ENCODE measurements around the gene CRLF1.

DNA sequence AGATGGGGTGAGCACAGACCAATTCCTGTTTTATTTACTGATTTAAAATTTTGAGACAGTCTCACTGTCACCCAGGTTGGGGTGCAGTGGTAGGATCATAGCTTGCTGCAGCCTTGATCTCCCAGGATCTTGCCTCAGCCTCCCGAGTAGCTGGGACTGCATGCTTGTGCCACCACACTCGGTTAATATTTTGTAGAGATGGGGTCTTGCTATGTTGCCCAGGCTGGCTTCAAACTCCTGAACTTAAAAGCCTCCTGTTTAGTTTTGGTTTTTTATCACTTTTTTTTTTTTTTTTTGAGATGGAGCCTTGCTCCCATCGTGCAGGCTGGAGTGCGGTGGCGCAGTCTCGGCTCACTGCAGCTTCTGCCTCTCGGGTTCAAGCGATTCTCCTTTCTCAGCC lies 30.2 kb downstream of the CRLF1 start:
- TF ChIP-seq, protein P1, sequence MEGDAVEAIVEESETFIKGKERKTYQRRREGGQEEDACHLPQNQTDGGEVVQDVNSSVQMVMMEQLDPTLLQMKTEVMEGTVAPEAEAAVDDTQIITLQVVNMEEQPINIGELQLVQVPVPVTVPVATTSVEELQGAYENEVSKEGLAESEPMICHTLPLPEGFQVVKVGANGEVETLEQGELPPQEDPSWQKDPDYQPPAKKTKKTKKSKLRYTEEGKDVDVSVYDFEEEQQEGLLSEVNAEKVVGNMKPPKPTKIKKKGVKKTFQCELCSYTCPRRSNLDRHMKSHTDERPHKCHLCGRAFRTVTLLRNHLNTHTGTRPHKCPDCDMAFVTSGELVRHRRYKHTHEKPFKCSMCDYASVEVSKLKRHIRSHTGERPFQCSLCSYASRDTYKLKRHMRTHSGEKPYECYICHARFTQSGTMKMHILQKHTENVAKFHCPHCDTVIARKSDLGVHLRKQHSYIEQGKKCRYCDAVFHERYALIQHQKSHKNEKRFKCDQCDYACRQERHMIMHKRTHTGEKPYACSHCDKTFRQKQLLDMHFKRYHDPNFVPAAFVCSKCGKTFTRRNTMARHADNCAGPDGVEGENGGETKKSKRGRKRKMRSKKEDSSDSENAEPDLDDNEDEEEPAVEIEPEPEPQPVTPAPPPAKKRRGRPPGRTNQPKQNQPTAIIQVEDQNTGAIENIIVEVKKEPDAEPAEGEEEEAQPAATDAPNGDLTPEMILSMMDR (IDR thresholded peaks at IDR 0.05), result no peak
- TF ChIP-seq POLR2AphosphoS5 (IDR thresholded peaks at IDR 0.05) (no peak), EP300 (IDR thresholded peaks at IDR 0.05) (no peak), POLR2A (IDR thresholded peaks at IDR 0.05) (no peak)

All from gastroesophageal sphincter (tissue), 3 donors.